ENCODE results near the gene EXOC6B. TPM values are rescaled to one million over a fixed set of nuclear protein-coding genes. Genes with fewer than 3 reads are reported as not detected.

The EXOC6B gene
- total and polyA plus RNA-seq, 4 donors = 5.8 to 45.9 (median 26.2) TPM

GRCh38 chr2:72157871-72158771 is 667.7 kb downstream of the EXOC6B start:
- Histone ChIP-seq H3K4me3 (ENCODE audit: low read length in 2 of 2) (no peak overlapping the region), H3K9me3 (ENCODE audit: control insufficient read depth, low read length) (no peaks in the 10 kb centered on the region), H3K27me3 (ENCODE audit: control insufficient read depth in 1 of 2, insufficient read depth in 2 of 2, low read length in 1 of 2) (no peaks in the 10 kb centered on the region), H3K27ac (ENCODE audit: low read depth in 1 of 2, low read length in 2 of 2) (no peak overlapping the region), H3K4me1 (ENCODE audit: control insufficient read depth in 1 of 2, insufficient read depth in 2 of 2, low read length in 2 of 2) (no peaks in the 10 kb centered on the region), H3K36me3 (ENCODE audit: control insufficient read depth in 1 of 2, insufficient read depth in 2 of 2, low read length in 1 of 2) (no peaks in the 10 kb centered on the region)
- intact Hi-C loops (cut with DNase I) = no loop called here
- DNase-seq (no peak), ATAC-seq (ENCODE audit: low FRiP score) (no peak)
- 90 to 92% methylated on average over 8 of the region's 8 CpGs for WGBS, 2 donors

- Histone ChIP-seq H3K4me3 (ENCODE audit: low read length in 2 of 2) (no peak overlapping the region), H3K27ac (ENCODE audit: low read depth in 1 of 2, low read length in 2 of 2) (no peak overlapping the region), H3K4me1 (ENCODE audit: control insufficient read depth in 1 of 2, insufficient read depth in 2 of 2, low read length in 2 of 2) (no peaks in the 10 kb centered on the region), H3K27me3 (ENCODE audit: control insufficient read depth in 1 of 2, insufficient read depth in 2 of 2, low read length in 1 of 2) (no peaks in the 10 kb centered on the region), H3K9me3 (ENCODE audit: control insufficient read depth, low read length) (no peaks in the 10 kb centered on the region), H3K36me3 (ENCODE audit: control insufficient read depth in 1 of 2, insufficient read depth in 2 of 2, low read length in 1 of 2) (no peaks in the 10 kb centered on the region)
- ATAC-seq (ENCODE audit: low FRiP score) = no peak
- no peak for DNase-seq
- intact Hi-C loops (cut with DNase I) = no loop called here
- WGBS, 2 donors = 74 to 86% methylated on average over 2 of the region's 2 CpGs
Observed at GRCh38 chr2:72156872-72157271, 669.0 kb downstream of the EXOC6B start.

GRCh38 chr2:72155737-72156136 is 670.1 kb downstream of the EXOC6B start:
- no peaks in the 10 kb centered on the region for H3K27me3 ChIP-seq (ENCODE audit: control insufficient read depth in 1 of 2, insufficient read depth in 2 of 2, low read length in 1 of 2)
- H3K4me1 ChIP-seq (ENCODE audit: control insufficient read depth in 1 of 2, insufficient read depth in 2 of 2, low read length in 2 of 2) = no peaks in the 10 kb centered on the region
- H3K27ac ChIP-seq (ENCODE audit: low read depth in 1 of 2, low read length in 2 of 2) = no peak overlapping the region
- H3K36me3 ChIP-seq (ENCODE audit: control insufficient read depth in 1 of 2, insufficient read depth in 2 of 2, low read length in 1 of 2) = no peaks in the 10 kb centered on the region
- no peak overlapping the region for H3K4me3 ChIP-seq (ENCODE audit: low read length in 2 of 2)
- no peak for DNase-seq
- ATAC-seq (ENCODE audit: low FRiP score) = no peak
- H3K9me3 ChIP-seq (ENCODE audit: control insufficient read depth, low read length) = no peaks in the 10 kb centered on the region
- 87 to 88% methylated on average over 5 of the region's 5 CpGs for WGBS, 2 donors
- intact Hi-C loops (cut with DNase I) = no loop called here

- intact Hi-C loops (cut with DNase I) = no loop called here
Observed at GRCh38 chr2:72155151-72155550, 670.7 kb downstream of the EXOC6B start.

GRCh38 chr2:72154386-72154975 is 671.4 kb downstream of the EXOC6B start:
- H3K9me3 ChIP-seq (ENCODE audit: control insufficient read depth, low read length) = no peaks in the 10 kb centered on the region
- no peaks in the 10 kb centered on the region for H3K36me3 ChIP-seq (ENCODE audit: control insufficient read depth in 1 of 2, insufficient read depth in 2 of 2, low read length in 1 of 2)
- H3K4me1 ChIP-seq (ENCODE audit: control insufficient read depth in 1 of 2, insufficient read depth in 2 of 2, low read length in 2 of 2) = no peaks in the 10 kb centered on the region
- H3K27me3 ChIP-seq (ENCODE audit: control insufficient read depth in 1 of 2, insufficient read depth in 2 of 2, low read length in 1 of 2) = no peaks in the 10 kb centered on the region
- no peak overlapping the region for H3K4me3 ChIP-seq (ENCODE audit: low read length in 2 of 2)
- no peak overlapping the region for H3K27ac ChIP-seq (ENCODE audit: low read depth in 1 of 2, low read length in 2 of 2)
- intact Hi-C loops (cut with DNase I) = loop anchor here in 1 of 2 donors (5.0 kb wide), 1 partner anchor 607 kb away; no protein-coding TSS in a partner anchor
- no peak for ATAC-seq (ENCODE audit: low FRiP score)
- DNase-seq = peak in 1 of 2 donors; percentile 36
- 82 to 84% methylated on average over 16 of the region's 16 CpGs for WGBS, 2 donors

More at GRCh38 chr2:72155151-72155550, 670.7 kb downstream of the EXOC6B start:
- no peaks in the 10 kb centered on the region for H3K4me1 ChIP-seq (ENCODE audit: control insufficient read depth in 1 of 2, insufficient read depth in 2 of 2, low read length in 2 of 2)
- DNase-seq = no peak
- H3K27ac ChIP-seq (ENCODE audit: low read depth in 1 of 2, low read length in 2 of 2) = no peak overlapping the region
- H3K36me3 ChIP-seq (ENCODE audit: control insufficient read depth in 1 of 2, insufficient read depth in 2 of 2, low read length in 1 of 2) = no peaks in the 10 kb centered on the region
- 72 to 77% methylated on average over 3 of the region's 3 CpGs for WGBS, 2 donors
- H3K27me3 ChIP-seq (ENCODE audit: control insufficient read depth in 1 of 2, insufficient read depth in 2 of 2, low read length in 1 of 2) = no peaks in the 10 kb centered on the region
- ATAC-seq (ENCODE audit: low FRiP score) = no peak
- H3K9me3 ChIP-seq (ENCODE audit: control insufficient read depth, low read length) = no peaks in the 10 kb centered on the region
- H3K4me3 ChIP-seq (ENCODE audit: low read length in 2 of 2) = no peak overlapping the region

- WGBS, 2 donors = 85 to 91% methylated on average over 5 of the region's 5 CpGs
- no peak for DNase-seq
- Histone ChIP-seq H3K4me1 (ENCODE audit: control insufficient read depth in 1 of 2, insufficient read depth in 2 of 2, low read length in 2 of 2) (no peaks in the 10 kb centered on the region), H3K36me3 (ENCODE audit: control insufficient read depth in 1 of 2, insufficient read depth in 2 of 2, low read length in 1 of 2) (no peaks in the 10 kb centered on the region), H3K9me3 (ENCODE audit: control insufficient read depth, low read length) (no peaks in the 10 kb centered on the region), H3K27me3 (ENCODE audit: control insufficient read depth in 1 of 2, insufficient read depth in 2 of 2, low read length in 1 of 2) (no peaks in the 10 kb centered on the region), H3K27ac (ENCODE audit: low read depth in 1 of 2, low read length in 2 of 2) (no peak overlapping the region), H3K4me3 (ENCODE audit: low read length in 2 of 2) (no peak overlapping the region)
- ATAC-seq (ENCODE audit: low FRiP score) = no peak
- intact Hi-C loops (cut with DNase I) = loop anchor here in 1 of 2 donors (5.0 kb wide), 1 partner anchor 607 kb away; no protein-coding TSS in a partner anchor
Observed at GRCh38 chr2:72153924-72154323, 671.9 kb downstream of the EXOC6B start.

- H3K27ac ChIP-seq (ENCODE audit: low read depth in 1 of 2, low read length in 2 of 2) = no peak overlapping the region
- no peaks in the 10 kb centered on the region for H3K4me1 ChIP-seq (ENCODE audit: control insufficient read depth in 1 of 2, insufficient read depth in 2 of 2, low read length in 2 of 2)
- no peak for ATAC-seq (ENCODE audit: low FRiP score)
- no peaks in the 10 kb centered on the region for H3K36me3 ChIP-seq (ENCODE audit: control insufficient read depth in 1 of 2, insufficient read depth in 2 of 2, low read length in 1 of 2)
- 56 to 71% methylated on average over 18 of the region's 18 CpGs for WGBS, 2 donors
- DNase-seq = no peak
- no peaks in the 10 kb centered on the region for H3K27me3 ChIP-seq (ENCODE audit: control insufficient read depth in 1 of 2, insufficient read depth in 2 of 2, low read length in 1 of 2)
- H3K9me3 ChIP-seq (ENCODE audit: control insufficient read depth, low read length) = no peaks in the 10 kb centered on the region
- intact Hi-C loops (cut with DNase I) = loop anchor here in 1 of 2 donors (5.0 kb wide), 1 partner anchor 606 kb away; no protein-coding TSS in a partner anchor
- no peak overlapping the region for H3K4me3 ChIP-seq (ENCODE audit: low read length in 2 of 2)
Observed at GRCh38 chr2:72153026-72153791, 672.6 kb downstream of the EXOC6B start.

GRCh38 chr2:72150861-72151356 is 674.9 kb downstream of the EXOC6B start:
- Histone ChIP-seq H3K4me1 (ENCODE audit: control insufficient read depth in 1 of 2, insufficient read depth in 2 of 2, low read length in 2 of 2) (no peaks in the 10 kb centered on the region), H3K36me3 (ENCODE audit: control insufficient read depth in 1 of 2, insufficient read depth in 2 of 2, low read length in 1 of 2) (no peaks in the 10 kb centered on the region), H3K4me3 (ENCODE audit: low read length in 2 of 2) (no peak overlapping the region), H3K27ac (ENCODE audit: low read depth in 1 of 2, low read length in 2 of 2) (no peak overlapping the region), H3K27me3 (ENCODE audit: control insufficient read depth in 1 of 2, insufficient read depth in 2 of 2, low read length in 1 of 2) (no peaks in the 10 kb centered on the region), H3K9me3 (ENCODE audit: control insufficient read depth, low read length) (no peaks in the 10 kb centered on the region)
- DNase-seq = peak in 1 of 2 donors; percentile 42
- WGBS, 2 donors = 54 to 66% methylated on average over 2 of the region's 2 CpGs
- intact Hi-C loops (cut with DNase I) = loop anchor here (1.0 to 5.0 kb wide), 5 partner anchors 226 to 604 kb away; no protein-coding TSS in a partner anchor
- ATAC-seq (ENCODE audit: low FRiP score) = no peak
